SKM-1 (cell line): ENCODE data around the gene GLIS2.

Source experiments
- DNase-seq: peaks from one replicate; lab custom pipeline; 2025; ENCODE audit not compliant: unreplicated experiment; lab: John Stamatoyannopoulos, UW

The GLIS2 gene

GRCh38 chr16:4367393-4367856, 51.6 kb downstream of the GLIS2 start:
- no peak for DNase-seq

GRCh38 chr16:4369007-4369733, 53.3 kb downstream of the GLIS2 start:
- DNase-seq = no peak

DNA sequence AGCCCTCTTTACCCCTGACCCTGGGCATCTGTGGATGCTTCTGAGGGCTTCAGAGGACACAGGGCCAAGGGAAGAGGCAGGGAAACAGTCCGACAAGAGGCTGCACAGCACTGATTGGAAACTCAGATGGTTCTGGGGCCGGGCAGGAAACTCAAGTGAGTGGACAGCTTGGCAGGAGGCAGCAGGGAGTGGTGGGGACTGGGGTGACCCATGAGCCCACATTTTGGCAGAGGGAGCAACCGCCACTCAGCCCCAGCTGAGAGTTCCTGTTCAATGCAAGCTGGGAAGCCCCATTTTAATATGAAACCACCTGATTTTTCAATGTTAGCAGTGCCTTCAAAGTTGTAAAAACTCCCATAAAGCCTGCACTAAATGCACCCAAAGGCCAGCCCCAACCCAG, 54.3 kb downstream of the GLIS2 start:
- DNase-seq = no peak

- no peak for DNase-seq
Observed at GRCh38 chr16:4370570-4371356, 54.9 kb downstream of the GLIS2 start.

DNA sequence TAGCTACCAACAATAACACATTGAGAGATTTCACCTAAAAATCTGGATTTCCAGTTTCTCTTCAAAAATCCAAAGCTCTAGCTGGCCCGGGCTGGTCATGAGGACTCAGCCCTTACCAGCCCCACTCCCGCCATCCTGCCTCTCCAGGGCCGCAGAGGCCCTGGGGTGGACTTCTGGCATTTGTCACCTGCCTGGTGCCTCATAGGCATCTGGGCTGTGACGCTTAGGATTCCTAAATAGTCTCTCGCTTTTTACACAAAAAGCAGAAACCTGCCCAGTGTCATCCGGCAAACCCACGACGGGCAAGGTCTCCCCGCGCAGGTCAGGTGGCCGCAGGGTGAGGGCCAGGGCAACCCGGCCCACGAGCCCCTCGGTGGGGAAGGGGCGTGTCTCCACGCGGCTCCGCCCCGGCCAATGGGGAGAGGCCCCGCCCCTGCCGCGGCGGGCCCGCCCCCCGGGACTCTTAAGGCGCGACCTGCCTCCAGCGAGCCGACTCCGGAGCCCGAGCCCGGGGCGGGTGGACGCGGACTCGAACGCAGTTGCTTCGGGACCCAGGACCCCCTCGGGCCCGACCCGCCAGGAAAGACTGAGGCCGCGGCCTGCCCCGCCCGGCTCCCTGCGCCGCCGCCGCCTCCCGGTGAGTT, 55.6 kb downstream of the GLIS2 start, which contains the start of gene VASN:
Gene VASN (plus strand): TSS at position 492 of the 644 bp plus-strand sequence. CDS start 9,030 bp downstream, outside the sequence.
- DNase-seq = no peak

GRCh38 chr16:4372001-4372577, 56.2 kb downstream of the GLIS2 start:
- no peak for DNase-seq

- no peak for DNase-seq
Observed at GRCh38 chr16:4372578-4373355, 56.9 kb downstream of the GLIS2 start.

DNA sequence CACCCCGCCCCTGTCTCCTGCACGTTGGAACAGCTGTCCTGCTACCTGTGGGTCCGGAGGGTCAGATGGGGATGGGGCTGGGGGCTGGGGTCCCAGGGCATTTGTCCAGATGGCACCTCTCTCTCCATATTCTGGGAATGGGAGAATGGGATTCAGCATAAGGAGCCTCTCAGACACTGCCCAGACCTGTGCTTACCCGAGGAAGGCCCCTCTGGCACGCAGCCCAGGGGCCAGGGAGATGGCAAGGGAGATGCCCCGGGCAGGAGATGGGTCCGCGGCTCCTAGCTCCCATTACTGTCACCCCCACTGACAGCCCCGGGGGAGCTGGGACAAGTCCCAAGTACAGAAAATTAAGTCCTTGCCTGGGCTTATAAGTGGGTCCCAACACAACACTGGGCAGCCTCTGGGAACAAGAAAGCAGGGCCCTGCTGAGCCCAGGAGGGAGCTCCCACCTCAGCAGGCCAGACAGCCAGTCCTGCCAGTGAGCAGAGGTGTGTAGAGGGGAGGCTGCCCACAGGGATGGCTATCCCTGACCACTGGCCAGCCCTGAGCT, 57.6 kb downstream of the GLIS2 start:
- no peak for DNase-seq

DNA sequence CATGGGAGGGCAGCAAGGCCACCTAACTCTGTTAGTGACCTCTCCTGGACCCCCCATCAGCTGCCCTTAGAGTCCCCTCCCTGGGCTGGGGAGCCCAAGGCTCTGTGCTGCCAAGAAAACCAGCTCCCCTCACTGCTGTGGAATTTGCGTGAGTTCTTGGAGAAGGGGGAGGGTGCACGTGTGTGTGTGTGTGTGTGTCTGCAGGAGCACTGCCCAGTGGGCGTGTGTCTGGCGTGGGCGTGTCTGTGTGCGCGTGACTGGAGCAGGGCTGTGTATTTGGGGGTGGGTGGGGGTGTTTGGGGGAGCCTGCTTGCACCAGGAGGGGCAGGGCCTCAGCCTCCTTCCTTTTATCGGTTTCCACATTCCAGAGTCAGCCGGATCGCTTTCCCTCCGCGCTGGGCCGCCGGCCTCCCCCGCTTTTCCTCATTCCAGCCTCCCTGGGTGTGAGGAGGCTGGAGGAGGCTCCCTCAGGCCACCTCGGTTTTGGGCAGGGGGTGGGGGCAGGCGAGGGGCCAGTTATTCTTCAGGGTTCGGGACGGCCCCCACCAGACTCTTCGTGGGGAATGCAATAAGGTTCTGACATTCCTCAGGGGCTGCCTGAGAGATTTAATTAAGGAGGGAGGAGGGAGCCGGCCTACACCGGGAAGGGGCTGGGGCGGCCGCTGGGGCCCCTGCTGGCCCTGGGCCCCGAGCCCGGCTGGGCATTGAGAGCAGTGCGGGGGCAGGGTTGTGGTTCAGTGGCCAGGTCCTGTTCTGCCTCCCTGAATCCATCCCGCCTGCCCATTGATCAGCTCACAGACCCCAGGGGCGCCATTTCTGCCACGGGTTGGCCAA, 58.3 kb downstream of the GLIS2 start:
- no peak for DNase-seq

DNA sequence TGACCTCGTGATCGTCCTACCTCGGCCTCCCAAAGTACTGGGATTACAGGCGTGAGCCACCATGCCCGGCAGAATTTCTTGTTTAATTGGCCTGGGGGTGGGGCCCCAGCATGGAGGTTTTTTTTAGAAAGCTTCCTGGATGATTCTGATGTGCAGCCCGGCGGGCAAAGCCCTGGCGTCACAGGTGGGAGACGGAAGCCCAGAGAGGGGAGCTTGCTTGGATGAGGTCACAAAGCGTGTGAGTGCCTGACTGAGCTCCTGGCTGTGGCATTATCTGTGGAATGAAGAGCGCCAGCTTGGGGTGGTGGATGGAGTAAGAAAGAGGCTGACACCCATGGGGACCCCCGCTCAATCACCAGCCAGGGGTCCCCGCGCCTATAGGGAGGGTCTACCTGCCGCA, 59.9 kb downstream of the GLIS2 start:
- no peak for DNase-seq

DNA sequence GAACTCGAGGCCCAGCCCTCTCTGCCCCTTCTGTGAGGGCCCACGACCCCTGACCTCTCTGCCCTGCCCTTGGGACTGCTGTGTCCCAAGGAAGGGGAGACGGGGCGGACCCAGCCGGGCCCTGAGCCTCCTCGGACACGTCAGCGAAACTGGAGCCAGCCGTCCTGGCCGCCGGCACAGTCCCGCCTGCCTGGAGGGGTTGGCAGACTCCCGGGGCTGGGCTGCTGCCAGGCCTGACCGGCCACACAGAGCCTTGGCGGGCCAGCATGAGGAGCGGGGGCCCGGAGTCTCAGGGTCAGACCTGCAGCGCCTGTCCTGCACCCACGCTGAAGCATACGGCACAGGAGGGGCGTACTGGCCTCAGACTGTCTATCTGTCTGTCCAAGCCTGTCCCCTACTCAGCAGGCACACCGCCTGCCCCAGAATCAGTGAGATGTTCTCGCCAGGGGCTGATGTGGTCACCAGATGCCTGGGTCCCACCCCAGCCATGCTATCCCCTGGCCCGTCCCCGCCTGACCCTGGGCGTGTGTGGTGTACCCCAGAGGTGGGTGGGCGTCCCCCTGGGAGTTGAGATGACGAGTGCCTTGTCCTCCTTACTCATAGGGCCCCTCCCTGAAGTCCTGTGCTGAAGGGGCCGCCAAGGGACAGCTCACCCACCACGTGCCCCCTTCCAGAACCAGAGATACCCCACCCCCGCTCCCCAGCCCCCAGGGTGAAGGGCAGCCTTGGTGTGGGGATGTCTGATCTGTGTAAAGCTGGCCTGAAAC, 60.4 kb downstream of the GLIS2 start:
- DNase-seq = no peak

- no peak for DNase-seq
Observed at GRCh38 chr16:4376893-4377572, 61.2 kb downstream of the GLIS2 start.

GRCh38 chr16:4377573-4378154, 61.8 kb downstream of the GLIS2 start:
- DNase-seq = no peak

GRCh38 chr16:4378161-4378666, 62.3 kb downstream of the GLIS2 start:
- DNase-seq = no peak

DNA sequence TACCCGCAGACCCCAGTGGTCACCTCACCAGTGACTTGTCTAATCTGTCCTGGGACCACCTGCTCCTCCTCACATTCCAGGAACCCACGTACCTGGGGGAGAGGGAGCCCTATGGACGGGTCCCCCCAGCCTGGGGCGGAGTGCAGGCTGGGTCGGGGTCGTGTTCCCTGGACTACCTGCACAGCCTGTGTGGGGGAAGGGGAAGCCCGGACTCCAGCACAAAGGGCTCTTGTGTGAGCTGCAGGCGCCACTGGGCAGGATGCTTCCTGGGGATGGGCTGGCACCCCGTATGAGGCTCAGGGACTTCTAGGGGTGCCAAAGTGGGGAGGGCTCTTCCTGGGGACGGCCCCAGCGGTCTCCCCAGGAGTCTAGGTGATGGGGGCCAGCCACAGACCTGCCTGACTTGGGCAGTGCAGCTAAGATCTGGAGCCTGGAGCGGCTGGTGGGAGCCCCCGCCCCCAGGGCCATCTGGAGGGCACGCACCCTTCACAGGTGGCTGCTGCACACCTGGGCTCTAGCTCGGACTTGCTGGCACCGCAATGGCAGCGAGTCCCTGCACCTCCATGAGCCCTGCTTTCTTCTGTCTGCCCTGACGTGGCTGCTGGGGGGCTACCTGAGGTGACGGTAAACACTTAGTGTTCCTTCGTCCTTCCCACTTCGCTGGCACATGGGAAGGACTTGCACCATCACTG, 63.3 kb downstream of the GLIS2 start:
- no peak for DNase-seq

DNA sequence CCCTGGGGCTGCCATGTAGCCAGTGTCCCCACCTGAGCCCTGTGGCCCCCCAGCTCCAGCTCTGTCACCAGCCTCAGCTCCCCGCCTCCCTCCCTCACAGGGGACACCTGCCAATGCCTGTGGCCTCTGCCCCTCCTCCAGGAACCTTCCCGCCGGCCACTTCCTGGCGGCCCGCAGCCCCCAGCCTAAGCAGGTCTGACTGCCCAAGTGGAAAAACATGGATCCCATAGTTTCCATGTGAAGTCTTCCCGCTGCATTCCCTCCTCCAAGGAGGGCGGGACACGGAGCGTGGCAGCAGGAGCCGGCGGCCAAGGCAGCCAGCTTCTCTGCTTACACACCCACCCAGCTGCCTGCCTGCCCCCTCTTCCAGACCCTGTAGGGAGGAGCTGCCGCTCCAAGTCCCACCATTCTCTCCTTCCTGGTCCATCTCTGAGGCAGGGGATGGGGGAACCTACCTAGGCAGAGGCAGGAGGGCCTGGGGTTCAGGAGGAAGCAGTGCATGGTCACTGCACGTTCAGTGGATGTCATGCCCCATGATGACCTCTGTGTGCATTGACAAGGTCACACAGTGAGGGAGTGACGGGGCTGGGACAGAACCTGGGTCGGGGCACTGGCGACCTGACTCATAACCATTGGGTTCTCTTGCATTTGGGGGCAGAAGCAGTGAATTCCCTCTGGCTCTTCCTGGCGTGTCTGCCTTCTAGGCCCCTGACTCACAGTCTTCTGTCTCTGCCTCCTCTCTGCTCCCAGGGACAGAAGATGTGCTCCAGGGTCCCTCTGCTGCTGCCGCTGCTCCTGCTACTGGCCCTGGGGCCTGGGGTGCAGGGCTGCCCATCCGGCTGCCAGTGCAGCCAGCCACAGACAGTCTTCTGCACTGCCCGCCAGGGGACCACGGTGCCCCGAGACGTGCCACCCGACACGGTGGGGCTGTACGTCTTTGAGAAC, 64.5 kb downstream of the GLIS2 start:
- DNase-seq = no peak
